PC-3 (cell line): ENCODE results near the gene MTTP. TPM values are rescaled to one million over a fixed set of nuclear protein-coding genes. Genes with fewer than 3 reads are reported as not detected.

Experiments used
- ATAC-seq: fragments of 200-7000 bp; cut with Tn5 transposase; 2 replicates; pipeline ENCODE4 v1.9.1; 2020; ENCODE audit warnings: mild to moderate bottlenecking, moderate library complexity
- BruUV-seq: library from RNA; stranded (reverse); fragments of 400-500 nt; replicated peaks from 2 replicates; lab custom pipeline; 2021; lab: Mats Ljungman, UMichigan
- CTCF ChIA-PET: fragments of 300-600 bp; sonication (Branson Sonifier 250); formaldehyde crosslinking; loops from one replicate; lab custom pipeline; 2022; ENCODE audit warnings: antibody characterized with exemption; lab: Charles Lee
- POLR2A ChIA-PET: fragments of 300-600 bp; sonication (Branson Sonifier 250); formaldehyde crosslinking; loops from one replicate; lab custom pipeline; 2022; ENCODE audit warnings: antibody characterized with exemption; ENCODE audit not compliant: unreplicated experiment; lab: Charles Lee
- DNase-seq: peaks from one replicate; pipeline ENCODE4 v3.0.0-alpha.2; 2015
- H2AFZ ChIP-seq: fragments of 300-600 bp; sonication (generic); 2 replicates; pipeline ENCODE4 v1.6.0; 2016; ENCODE audit warnings: antibody characterized with exemption, low read length
- H3F3A ChIP-seq: fragments of 300-600 bp; sonication (generic); one replicate; pipeline ENCODE4 v1.6.0; 2017; ENCODE audit warnings: antibody characterized with exemption, low read length, control low read depth, mild to moderate bottlenecking; ENCODE audit not compliant: unreplicated experiment
- H3K27ac ChIP-seq: fragments of 300-600 bp; sonication (generic); 2 replicates; pipeline ENCODE4 v1.5.1; 2016; ENCODE audit warnings: mild to moderate bottlenecking, low read length
- H3K27me3 ChIP-seq: fragments of 300-600 bp; sonication (generic); 2 replicates; pipeline ENCODE4 v1.6.1; 2016; ENCODE audit warnings: low read length, mixed read lengths
- H3K36me3 ChIP-seq: fragments of 300-600 bp; sonication (generic); 2 replicates; pipeline ENCODE4 v1.6.1; 2016; ENCODE audit warnings: low read depth, mixed run types, low read length, mixed read lengths
- H3K4me1 ChIP-seq: fragments of 300-600 bp; sonication (generic); 2 replicates; pipeline ENCODE4 v1.5.1; 2016; ENCODE audit warnings: low read length; ENCODE audit not compliant: insufficient read depth
- H3K4me2 ChIP-seq: fragments of 300-600 bp; sonication (generic); 2 replicates; pipeline ENCODE4 v1.6.0; 2016; ENCODE audit warnings: low read length
- H3K4me3 ChIP-seq: fragments of 300-600 bp; sonication (generic); 2 replicates; pipeline ENCODE4 v1.5.1; 2016; ENCODE audit warnings: mild to moderate bottlenecking, low read length, mixed read lengths
- H3K79me2 ChIP-seq: fragments of 300-600 bp; sonication (generic); 2 replicates; pipeline ENCODE4 v1.6.1; 2017; ENCODE audit warnings: low read length, mixed read lengths
- H3K9ac ChIP-seq: fragments of 300-600 bp; sonication (generic); 2 replicates; pipeline ENCODE4 v1.6.0; 2016; ENCODE audit warnings: mild to moderate bottlenecking, low read length
- H3K9me2 ChIP-seq: fragments of 300-600 bp; sonication (generic); replicated peaks from 2 replicates; pipeline ENCODE4 v1.6.1; 2016; ENCODE audit warnings: mixed run types, low read length, mixed read lengths
- H3K9me3 ChIP-seq: fragments of 300-600 bp; sonication (generic); 2 replicates; pipeline ENCODE4 v1.6.1; 2016; ENCODE audit warnings: low read length, mixed read lengths
- H4K20me1 ChIP-seq: fragments of 300-600 bp; sonication (generic); 2 replicates; pipeline ENCODE4 v1.6.1; 2016; ENCODE audit warnings: low read length, mixed read lengths
- EZH2 ChIP-seq: fragments of 300-600 bp; sonication (generic); IDR thresholded peaks from one replicate; pipeline ENCODE4 v1.6.1; 2017; ENCODE audit warnings: antibody characterized with exemption, mild to moderate bottlenecking, low read length; ENCODE audit not compliant: unreplicated experiment
- EZH2phosphoT487 ChIP-seq: fragments of 300-600 bp; sonication (generic); IDR thresholded peaks from 2 replicates; pipeline ENCODE4 v1.6.1; 2018; ENCODE audit warnings: mild to moderate bottlenecking, antibody characterized with exemption, low read length, borderline replicate concordance
- intact Hi-C: fragments of 100-400 bp; cut with micrococcal nuclease; formaldehyde crosslinking; loops from 2 replicates; pipeline ENCODE4 v1.9.0; 2023
- total RNA-seq: library from RNA; depleted of rRNA; stranded (reverse); fragments of >200 nt; gene quantifications from 2 replicates; pipeline ENCODE4 v1.2.3, GENCODE V29; 2014
- TF ChIP-seq, protein P1 (sequence below): fragments of 300-600 bp; sonication (generic); conservative IDR thresholded peaks from 2 replicates; pipeline ENCODE4 v1.5.1; 2017; ENCODE audit warnings: antibody characterized with exemption, low read depth, mild to moderate bottlenecking, low read length

MTTP gene
- total RNA-seq, 1 experiment from 2014 or later = 0.33 TPM

DNA sequence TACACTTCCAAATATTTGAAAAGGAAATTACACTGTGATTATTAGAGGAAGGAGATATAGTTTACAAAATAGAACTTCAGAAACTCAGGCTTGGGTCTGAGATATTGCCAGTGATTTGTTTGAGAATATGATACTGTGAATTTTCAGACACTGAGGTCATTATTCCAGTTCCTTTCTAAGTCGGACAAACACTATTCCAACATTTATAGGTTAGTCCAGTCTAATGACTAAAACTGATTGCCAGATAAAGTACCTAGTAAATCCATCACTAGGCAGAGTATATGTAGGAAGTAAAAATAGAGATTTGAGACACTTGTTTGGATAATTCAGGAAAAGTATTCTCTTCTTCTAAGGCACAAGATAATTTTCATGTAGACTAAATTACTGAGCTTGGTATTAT lies 13.2 kb downstream of the MTTP start:
- ChIA-PET CTCF (no interaction called here), POLR2A (no interaction called here)
- Histone ChIP-seq H3K36me3 (no peaks in the 10 kb centered on the region), H3K79me2 (no peaks in the 10 kb centered on the region), H2AFZ (no peak overlapping the region), H3K27ac (peak overlapping the region; percentile 72), H3K27me3 (0 out of 2 replicates have a peak, but pooled peaks cover 4% of the 10 kb centered on the region), H3K4me2 (peak overlapping the region; percentile 52), H3K9me2 (no peaks in the 10 kb centered on the region), H4K20me1 (no peaks in the 10 kb centered on the region), H3K4me3 (no peak overlapping the region), H3K9me3 (no peaks in the 10 kb centered on the region), H3F3A (peaks cover 8% of the 10 kb centered on the region), H3K9ac (no peak overlapping the region), H3K4me1 (peaks cover 35% of the 10 kb centered on the region)
- TF ChIP-seq EZH2 (no peak), EZH2phosphoT487 (no peak)
- TF ChIP-seq, protein P1, sequence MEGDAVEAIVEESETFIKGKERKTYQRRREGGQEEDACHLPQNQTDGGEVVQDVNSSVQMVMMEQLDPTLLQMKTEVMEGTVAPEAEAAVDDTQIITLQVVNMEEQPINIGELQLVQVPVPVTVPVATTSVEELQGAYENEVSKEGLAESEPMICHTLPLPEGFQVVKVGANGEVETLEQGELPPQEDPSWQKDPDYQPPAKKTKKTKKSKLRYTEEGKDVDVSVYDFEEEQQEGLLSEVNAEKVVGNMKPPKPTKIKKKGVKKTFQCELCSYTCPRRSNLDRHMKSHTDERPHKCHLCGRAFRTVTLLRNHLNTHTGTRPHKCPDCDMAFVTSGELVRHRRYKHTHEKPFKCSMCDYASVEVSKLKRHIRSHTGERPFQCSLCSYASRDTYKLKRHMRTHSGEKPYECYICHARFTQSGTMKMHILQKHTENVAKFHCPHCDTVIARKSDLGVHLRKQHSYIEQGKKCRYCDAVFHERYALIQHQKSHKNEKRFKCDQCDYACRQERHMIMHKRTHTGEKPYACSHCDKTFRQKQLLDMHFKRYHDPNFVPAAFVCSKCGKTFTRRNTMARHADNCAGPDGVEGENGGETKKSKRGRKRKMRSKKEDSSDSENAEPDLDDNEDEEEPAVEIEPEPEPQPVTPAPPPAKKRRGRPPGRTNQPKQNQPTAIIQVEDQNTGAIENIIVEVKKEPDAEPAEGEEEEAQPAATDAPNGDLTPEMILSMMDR = no peak
- BruUV-seq = no TSS peak
- DNase-seq = peak; percentile 70
- ATAC-seq = peak; percentile 66
- intact Hi-C loops = no loop called here

GRCh38 chr4:99591757-99592156 lies 17.1 kb downstream of the MTTP start:
- DNase-seq = peak; percentile 62
- no peaks in the 10 kb centered on the region for H3K27me3 ChIP-seq
- intact Hi-C loops = no loop called here

More at GRCh38 chr4:99591757-99592156, 17.1 kb downstream of the MTTP start:
- no peaks in the 10 kb centered on the region for H4K20me1 ChIP-seq
- TF ChIP-seq EZH2phosphoT487 (no peak), EZH2 (no peak)
- TF ChIP-seq, protein P1 = no peak
- POLR2A ChIA-PET = no interaction called here
- ATAC-seq = peak; percentile 63
- H3K9me3 ChIP-seq = no peaks in the 10 kb centered on the region
- H3K4me1 ChIP-seq = peaks cover 26% of the 10 kb centered on the region
- H3K9ac ChIP-seq = no peak overlapping the region
- no peak overlapping the region for H3K4me3 ChIP-seq
- H2AFZ ChIP-seq = no peak overlapping the region
- no peak overlapping the region for H3K27ac ChIP-seq
- no TSS peak for BruUV-seq
- no peaks in the 10 kb centered on the region for H3K9me2 ChIP-seq
- no peaks in the 10 kb centered on the region for H3K79me2 ChIP-seq
- no peak overlapping the region for H3K4me2 ChIP-seq
- no peaks in the 10 kb centered on the region for H3K36me3 ChIP-seq
- peaks cover 8% of the 10 kb centered on the region for H3F3A ChIP-seq
- CTCF ChIA-PET = no interaction called here
